Mucosa of descending colon (tissue), 3 donors: ENCODE data around the gene CAMK2D. TPM values are rescaled to one million over a fixed set of nuclear protein-coding genes. Genes with fewer than 3 reads are reported as not detected.

Source experiments
- ATAC-seq: fragments of 200-7000 bp; cut with Tn5 transposase; one replicate; pipeline ENCODE4 v1.9.1; 2020; ENCODE audit warnings: mild to moderate bottlenecking, moderate library complexity
- DNase-seq, 3 donors: peaks; one replicate each; pipeline ENCODE4 v3.0.0-alpha.2; 2020
- H3K36me3 ChIP-seq: fragments of 200-600 bp; one replicate; pipeline ENCODE4 v1.8.0; 2021; ENCODE audit warnings: low read depth, mild to moderate bottlenecking
- H3K4me1 ChIP-seq: fragments of 200-600 bp; one replicate; pipeline ENCODE4 v1.8.0; 2021; ENCODE audit warnings: low read depth, mild to moderate bottlenecking
- H3K4me3 ChIP-seq: fragments of 200-600 bp; one replicate; pipeline ENCODE4 v1.8.0; 2021; ENCODE audit warnings: mild to moderate bottlenecking
- H3K9me3 ChIP-seq: fragments of 200-600 bp; one replicate; pipeline ENCODE4 v1.8.0; 2021; ENCODE audit warnings: mild to moderate bottlenecking
- CTCF ChIP-seq: fragments of 200-600 bp; IDR thresholded peaks from one replicate; pipeline ENCODE4 v1.8.0; 2022; ENCODE audit warnings: antibody characterized with exemption, mild to moderate bottlenecking
- intact Hi-C, 2 donors: fragments of 100-400 bp; cut with DNase I in 1 of 2; cut with micrococcal nuclease in 1 of 2; formaldehyde crosslinking; loops; one replicate each; pipeline versions ENCODE4 v1.11.0 to v1.11.1; 2022; cut with DNase I, micrococcal nuclease
- total RNA-seq, 3 donors: library from RNA; stranded (reverse); fragmentation: NEBNext Ultra II Directional in 2 of 3; extraction: Animal tissue kit (Norgen Biotek cat#: 25700) in 2 of 3; gene quantifications; one replicate each; pipeline versions ENCODE4 v1.2.1 to v1.2.4, GENCODE V29; 2021 to 2023
- donor health status: DM: no; HTN: no; CAD: no; lungs with moderate emphysema.
- donor health status: DM: no; HTN: no; CAD: no.
- donor health status: DM: no; HTN: yes; CAD: no.

CAMK2D gene
- total RNA-seq, 3 donors from 2014 or later: 59.8 to 83.0 (median 77.3) TPM

- Histone ChIP-seq H3K9me3 (no peaks in the 10 kb centered on the region), H3K4me3 (no peak overlapping the region), H3K4me1 (no peaks in the 10 kb centered on the region), H3K36me3 (no peaks in the 10 kb centered on the region)
- intact Hi-C loops: no loop called here
- DNase-seq (no peak), ATAC-seq (no peak)
- TF ChIP-seq CTCF: no peak
These were observed 248.7 kb downstream of the CAMK2D start for GRCh38 chr4:113512880-113513279.

GRCh38 chr4:113511944-113512343, 249.6 kb downstream of the CAMK2D start:
- Histone ChIP-seq H3K4me3 (no peak overlapping the region), H3K9me3 (no peaks in the 10 kb centered on the region), H3K36me3 (no peaks in the 10 kb centered on the region), H3K4me1 (no peaks in the 10 kb centered on the region)
- DNase-seq (no peak), ATAC-seq (no peak)
- no peak for TF ChIP-seq CTCF
- intact Hi-C loops: no loop called here

GRCh38 chr4:113509851-113510250, 251.7 kb downstream of the CAMK2D start:
- Histone ChIP-seq H3K4me1 (no peaks in the 10 kb centered on the region), H3K9me3 (no peaks in the 10 kb centered on the region), H3K4me3 (no peak overlapping the region), H3K36me3 (no peaks in the 10 kb centered on the region)
- intact Hi-C loops: no loop called here
- DNase-seq (no peak), ATAC-seq (no peak)
- no peak for TF ChIP-seq CTCF

- ATAC-seq: no peak
- DNase-seq: no peak
- intact Hi-C loops: no loop called here
These were observed 256.5 kb downstream of the CAMK2D start for GRCh38 chr4:113505044-113505443.

GRCh38 chr4:113504422-113504821, 257.1 kb downstream of the CAMK2D start:
- DNase-seq: no peak
- Histone ChIP-seq H3K4me3 (no peak overlapping the region), H3K9me3 (no peaks in the 10 kb centered on the region), H3K36me3 (peaks cover 3% of the 10 kb centered on the region), H3K4me1 (no peaks in the 10 kb centered on the region)
- intact Hi-C loops: no loop called here
- no peak for ATAC-seq
- no peak for TF ChIP-seq CTCF

More at GRCh38 chr4:113505044-113505443, 256.5 kb downstream of the CAMK2D start:
- no peak for TF ChIP-seq CTCF
- H3K9me3 ChIP-seq: no peaks in the 10 kb centered on the region
- peaks cover 3% of the 10 kb centered on the region for H3K36me3 ChIP-seq
- no peak overlapping the region for H3K4me3 ChIP-seq
- H3K4me1 ChIP-seq: no peaks in the 10 kb centered on the region

GRCh38 chr4:113503691-113504090, 257.8 kb downstream of the CAMK2D start:
- Histone ChIP-seq H3K4me3 (no peak overlapping the region), H3K9me3 (no peaks in the 10 kb centered on the region), H3K36me3 (peaks cover 3% of the 10 kb centered on the region), H3K4me1 (no peaks in the 10 kb centered on the region)
- ATAC-seq: no peak
- no peak for DNase-seq
- intact Hi-C loops: no loop called here
- no peak for TF ChIP-seq CTCF
